ENCODE data around the gene PARP15.
A peak's percentile ranks its signal among the peaks of the same experiment; 100 is the strongest.

Gene PARP15

GRCh38 chr3:122572940-122573412 lies 4.5 kb upstream of the PARP15 start:
- peak; percentile 62 to 83 (median 76) for DNase-seq

GRCh38 chr3:122576174-122576940 lies 1.1 kb upstream of the PARP15 start:
- peak; percentile 32 to 72 (median 67) for DNase-seq

- DNase-seq: no peak
These were observed 755 bp downstream of the PARP15 start for GRCh38 chr3:122578069-122578740.

- no peak for DNase-seq
These were observed 3.0 kb downstream of the PARP15 start for GRCh38 chr3:122580470-122580869.

- no peak for DNase-seq
These were observed 4.2 kb downstream of the PARP15 start for GRCh38 chr3:122581622-122582021.

GRCh38 chr3:122582390-122582789 lies 4.9 kb downstream of the PARP15 start:
- no peak for DNase-seq

- no peak for DNase-seq
These were observed 8.6 kb downstream of the PARP15 start for GRCh38 chr3:122586098-122586497.

- no peak for DNase-seq
These were observed 9.5 kb downstream of the PARP15 start for GRCh38 chr3:122586773-122587485.

GRCh38 chr3:122587572-122587971 lies 10.1 kb downstream of the PARP15 start:
- no peak for DNase-seq

- no peak for DNase-seq
These were observed 11.8 kb downstream of the PARP15 start for GRCh38 chr3:122589297-122589696.

GRCh38 chr3:122590610-122591009 lies 13.2 kb downstream of the PARP15 start:
- no peak for DNase-seq

GRCh38 chr3:122594025-122594424 lies 16.6 kb downstream of the PARP15 start:
- no peak for DNase-seq

- no peak for DNase-seq
These were observed 20.7 kb downstream of the PARP15 start for GRCh38 chr3:122598151-122598550.

- no peak for DNase-seq
These were observed 21.1 kb downstream of the PARP15 start for GRCh38 chr3:122598556-122598955.

- no peak for DNase-seq
These were observed 24.7 kb downstream of the PARP15 start for GRCh38 chr3:122602011-122602710.

- DNase-seq: no peak
These were observed 25.6 kb downstream of the PARP15 start for GRCh38 chr3:122603056-122603455.

GRCh38 chr3:122606330-122606729 lies 28.9 kb downstream of the PARP15 start:
- no peak for DNase-seq

GRCh38 chr3:122608916-122609315 lies 31.5 kb downstream of the PARP15 start:
- no peak for DNase-seq

- DNase-seq: peak; percentile 10 to 82 (median 37)
These were observed 32.5 kb downstream of the PARP15 start for GRCh38 chr3:122609798-122610559.

GRCh38 chr3:122612696-122613095 lies 35.2 kb downstream of the PARP15 start:
- peak; percentile 31 to 62 (median 56) for DNase-seq

- no peak for DNase-seq
These were observed 37.9 kb downstream of the PARP15 start for GRCh38 chr3:122615303-122615702.

GRCh38 chr3:122618614-122619013 lies 41.2 kb downstream of the PARP15 start:
- no peak for DNase-seq

Measured in suppressor macrophage (primary cell).